22Rv1 (cell line): ENCODE measurements around the gene TEX22.

Experiments used
- CTCF ChIP-seq: fragments of 450-650 bp; IDR thresholded peaks from 2 replicates; pipeline ENCODE4 v1.5.1; 2017; ENCODE audit warnings: mild to moderate bottlenecking
- ZFX ChIP-seq: fragments of 450-650 bp; IDR thresholded peaks from 2 replicates; pipeline ENCODE4 v1.6.1; 2017; ENCODE audit warnings: antibody characterized with exemption, borderline replicate concordance

GRCh38 chr14:105355850-105356604, 42.3 kb upstream of the TEX22 start:
- TF ChIP-seq CTCF (no peak), ZFX (no peak)
